Renal pelvis (tissue), 4 donors: Measurements from ENCODE around the gene MBD2. TPM values are rescaled to one million over a fixed set of nuclear protein-coding genes. Genes with fewer than 3 reads are reported as not detected.
A peak's percentile ranks its signal among the peaks of the same experiment; 100 is the strongest.
"Not testable (repeated sequence)": the region's sequence is repeated elsewhere in the genome, so short reads cannot be mapped to it uniquely, and the experiment has no call there.

Source experiments
- DNase-seq: peaks from one replicate; pipeline ENCODE4 v3.0.0-alpha.2; 2013
- polyA plus RNA-seq, 3 donors: library from polyadenylated mRNA; unstranded; fragments of 120-200 nt; gene quantifications; one replicate each; pipeline ENCODE4 v1.2.1, GENCODE V29; 2013; ENCODE audit not compliant: insufficient read length in 3 of 3

MBD2 gene
- polyA plus RNA-seq, 3 donors: 93.5 to 121 (median 113) TPM

DNA sequence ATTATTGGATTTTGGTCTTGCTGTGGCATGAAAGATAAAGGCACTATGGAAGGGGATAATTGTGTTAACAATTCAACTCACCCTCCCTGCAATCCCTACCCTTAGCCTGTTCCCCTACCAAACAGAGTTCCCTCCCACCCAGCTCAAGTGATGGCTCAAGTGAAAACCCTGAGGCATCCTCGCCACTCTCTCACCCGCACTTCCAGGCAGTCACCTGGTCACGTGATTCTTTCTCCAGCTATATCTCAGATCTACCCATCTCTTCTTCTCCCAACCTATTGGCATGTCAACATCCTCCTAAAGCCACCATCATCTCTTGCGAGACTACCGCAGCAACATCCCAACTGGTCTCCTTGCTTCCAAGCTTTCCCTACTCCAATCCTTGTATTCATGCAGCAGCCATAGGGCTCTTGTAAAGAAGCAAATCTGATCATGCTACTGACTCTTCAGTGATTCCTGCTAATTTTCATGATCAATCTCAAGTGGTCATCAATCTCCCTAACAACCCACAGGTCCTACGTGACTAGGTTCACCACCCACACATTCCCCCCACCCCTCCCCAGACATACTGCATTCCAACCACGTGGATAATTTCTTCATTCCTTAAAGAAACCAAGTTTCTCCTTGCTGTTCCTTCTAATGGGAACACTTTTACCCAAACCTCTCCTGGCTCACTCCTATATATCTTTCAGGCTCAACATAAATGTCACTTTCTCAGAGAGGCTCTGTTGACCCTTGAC lies 66.7 kb downstream of the MBD2 start:
- no peak for DNase-seq

DNA sequence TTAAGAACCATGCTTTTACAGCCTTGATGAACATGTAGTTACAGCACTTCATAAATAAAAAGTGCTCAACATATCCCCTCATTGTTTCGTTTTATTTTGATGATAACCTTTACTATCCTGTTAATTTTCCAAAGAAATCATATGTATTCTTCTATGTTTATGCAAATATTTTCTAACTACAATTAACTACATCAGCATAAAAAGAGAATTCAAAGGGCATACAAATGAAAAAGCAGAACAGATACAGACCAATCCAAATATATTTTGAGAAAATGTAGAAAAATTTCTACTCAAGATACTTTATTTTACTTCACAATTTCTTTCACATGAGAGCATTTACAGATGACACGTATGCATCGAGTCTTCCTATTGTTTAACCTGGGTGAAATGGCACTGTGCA lies 69.1 kb downstream of the MBD2 start:
- DNase-seq: no peak

DNA sequence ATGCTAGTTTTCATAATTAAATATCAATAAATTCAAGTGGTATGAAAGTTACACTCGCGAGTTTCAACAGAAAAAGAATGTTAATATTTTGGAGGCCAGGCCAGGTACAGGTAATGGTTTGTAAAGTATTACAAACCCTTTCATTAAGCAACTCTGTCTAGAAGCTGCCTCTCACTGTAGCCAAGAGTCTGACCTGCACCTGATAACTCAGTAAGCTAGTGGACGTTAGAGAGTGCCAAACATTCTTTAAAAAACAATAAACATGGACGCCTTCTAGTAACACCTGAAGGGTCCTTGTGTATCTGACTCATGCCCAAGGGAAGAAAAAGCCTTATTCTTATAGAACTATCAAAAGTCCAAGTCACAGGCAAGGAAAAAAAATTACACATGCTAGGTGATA lies 70.2 kb downstream of the MBD2 start:
- no peak for DNase-seq

GRCh38 chr18:54151376-54151775 lies 73.1 kb downstream of the MBD2 start:
- no peak for DNase-seq

DNA sequence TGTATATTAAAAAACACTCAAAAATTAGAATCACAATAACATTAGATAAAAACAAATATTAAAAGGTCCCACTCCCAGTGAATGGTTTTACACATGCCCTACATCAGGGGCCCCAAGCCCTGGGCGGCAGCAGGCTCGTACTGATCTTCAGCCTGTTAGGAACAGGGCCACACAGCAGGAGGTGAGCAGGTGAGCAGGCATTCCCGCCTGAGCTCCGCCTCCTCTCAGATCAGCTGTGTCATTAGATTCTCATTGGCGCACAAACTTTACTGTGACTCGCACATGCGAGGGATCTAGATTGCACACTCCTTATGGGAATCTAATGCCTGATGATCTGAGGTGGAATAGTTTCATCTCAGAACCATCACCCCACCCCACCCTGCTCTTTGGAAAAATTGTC lies 74.2 kb downstream of the MBD2 start:
- DNase-seq: no peak

GRCh38 chr18:54149078-54149697 lies 75.3 kb downstream of the MBD2 start:
- DNase-seq: no peak

DNA sequence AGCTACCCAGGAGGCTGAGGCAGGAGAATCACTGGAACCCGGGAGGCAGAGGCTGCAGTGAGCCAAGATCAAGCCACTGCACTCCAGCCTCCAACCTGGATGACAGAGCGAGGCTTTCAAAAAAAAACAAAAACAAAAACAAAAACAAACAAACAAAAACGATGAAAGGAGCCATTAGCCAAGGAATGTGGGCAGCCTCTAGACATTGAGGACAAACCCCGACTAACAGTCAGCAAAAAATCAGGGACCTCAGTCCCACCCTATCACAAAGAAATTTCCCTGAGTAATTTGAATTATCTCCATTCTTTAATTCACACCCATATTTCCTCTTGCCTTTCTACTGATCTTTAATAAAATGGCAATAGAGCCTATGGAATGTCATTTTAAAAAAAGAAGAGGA lies 75.8 kb downstream of the MBD2 start:
- DNase-seq: no peak

DNA sequence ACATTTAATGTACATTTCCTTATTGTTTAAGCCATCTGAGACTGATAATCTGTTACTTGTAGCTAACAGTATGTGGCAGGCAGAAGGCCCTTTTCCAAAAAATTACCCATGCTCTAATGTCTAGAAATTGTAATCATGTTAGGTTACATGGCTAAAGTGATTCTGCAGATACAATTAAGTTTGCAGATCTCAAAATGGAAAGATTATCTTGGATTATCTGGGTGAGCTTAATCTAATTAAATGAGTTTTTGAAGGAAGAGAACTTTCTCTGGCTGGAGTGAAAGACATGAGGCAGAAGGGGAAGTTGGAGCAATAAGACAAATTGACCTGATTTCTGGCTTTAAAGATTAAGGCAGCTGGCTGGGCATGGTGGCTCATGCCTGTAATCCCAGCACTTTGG lies 76.3 kb downstream of the MBD2 start:
- no peak for DNase-seq

DNA sequence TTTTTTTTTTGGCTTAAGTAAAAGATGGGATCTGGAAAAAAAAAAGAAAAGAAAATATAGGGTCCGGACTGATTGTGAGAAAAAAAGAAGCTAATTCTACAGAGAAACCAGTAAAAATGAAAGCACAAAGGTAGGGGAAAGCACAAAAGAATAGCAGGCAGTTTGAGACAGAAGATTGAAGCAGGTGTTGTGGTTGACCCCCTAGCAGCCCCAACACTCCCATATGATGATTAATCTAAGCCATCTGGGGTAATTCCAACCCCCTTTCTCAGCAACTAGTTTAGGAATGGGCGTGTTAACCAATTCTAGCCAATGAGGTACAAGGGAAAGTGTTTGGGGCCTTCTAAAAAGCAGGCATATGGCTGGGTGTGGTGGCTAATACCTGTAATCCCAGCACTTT lies 77.0 kb downstream of the MBD2 start:
- DNase-seq: no peak

GRCh38 chr18:54141041-54141608 lies 83.3 kb downstream of the MBD2 start:
- no peak for DNase-seq

DNA sequence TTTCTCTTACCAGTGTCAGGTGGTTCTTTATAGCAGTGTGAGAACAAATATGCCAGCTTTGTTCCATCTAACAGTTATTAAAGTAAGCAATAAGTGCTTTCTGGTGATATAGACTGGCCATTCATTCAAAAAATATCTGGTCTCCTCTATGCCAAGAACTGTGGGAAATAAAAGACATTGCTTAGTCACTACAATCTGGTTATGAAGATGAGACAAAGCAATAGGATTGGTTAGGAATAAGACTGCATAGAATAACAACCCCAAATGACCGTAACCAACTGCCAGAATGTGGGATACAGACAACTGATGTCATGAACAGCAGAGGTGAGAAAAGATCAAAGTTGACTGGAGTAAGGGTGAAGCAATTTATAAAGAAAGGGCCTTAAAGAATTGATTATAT lies 83.8 kb downstream of the MBD2 start:
- DNase-seq: no peak

DNA sequence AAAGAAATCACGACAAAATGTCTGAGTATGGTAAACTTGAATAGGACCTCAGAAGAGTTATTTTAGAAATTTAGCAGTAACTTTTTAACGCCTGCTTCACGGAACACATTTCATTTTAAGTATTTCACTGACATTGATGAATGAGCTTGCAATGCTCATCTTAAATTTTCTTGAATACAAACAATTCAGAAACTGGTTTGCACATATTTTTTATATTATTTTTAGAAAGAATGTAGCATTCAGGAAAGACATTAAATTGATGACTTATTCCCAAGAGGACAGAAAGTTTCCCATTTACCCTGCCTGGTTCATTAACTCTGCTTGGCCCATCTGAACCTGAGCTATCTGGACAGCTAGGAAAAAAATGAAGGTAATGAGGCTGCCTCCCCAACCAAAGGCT lies 89.3 kb downstream of the MBD2 start:
- DNase-seq: peak; percentile 43

GRCh38 chr18:54134053-54134452 lies 90.4 kb downstream of the MBD2 start:
- DNase-seq: no peak

GRCh38 chr18:54130631-54131030 lies 93.8 kb downstream of the MBD2 start:
- DNase-seq: no peak

DNA sequence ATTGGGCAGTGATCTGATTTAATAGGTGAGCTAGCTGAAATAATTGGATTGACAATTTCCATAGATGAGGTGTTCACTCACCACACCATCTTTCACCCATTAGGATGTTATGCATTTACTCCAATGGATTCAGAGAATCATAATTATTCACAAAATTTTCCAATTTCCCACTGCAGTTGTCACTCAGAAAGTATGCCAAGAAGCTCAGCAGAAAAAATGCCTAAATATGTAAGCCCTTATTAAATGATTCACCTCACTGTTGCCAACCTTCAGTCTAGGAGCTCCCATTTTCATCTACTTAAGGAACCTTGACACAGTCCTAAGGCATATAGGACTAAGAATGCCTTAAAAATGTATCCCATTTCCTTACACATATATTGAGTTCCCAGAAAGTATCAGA lies 94.3 kb downstream of the MBD2 start:
- no peak for DNase-seq

GRCh38 chr18:54129448-54130067 lies 94.9 kb downstream of the MBD2 start:
- DNase-seq: no peak

DNA sequence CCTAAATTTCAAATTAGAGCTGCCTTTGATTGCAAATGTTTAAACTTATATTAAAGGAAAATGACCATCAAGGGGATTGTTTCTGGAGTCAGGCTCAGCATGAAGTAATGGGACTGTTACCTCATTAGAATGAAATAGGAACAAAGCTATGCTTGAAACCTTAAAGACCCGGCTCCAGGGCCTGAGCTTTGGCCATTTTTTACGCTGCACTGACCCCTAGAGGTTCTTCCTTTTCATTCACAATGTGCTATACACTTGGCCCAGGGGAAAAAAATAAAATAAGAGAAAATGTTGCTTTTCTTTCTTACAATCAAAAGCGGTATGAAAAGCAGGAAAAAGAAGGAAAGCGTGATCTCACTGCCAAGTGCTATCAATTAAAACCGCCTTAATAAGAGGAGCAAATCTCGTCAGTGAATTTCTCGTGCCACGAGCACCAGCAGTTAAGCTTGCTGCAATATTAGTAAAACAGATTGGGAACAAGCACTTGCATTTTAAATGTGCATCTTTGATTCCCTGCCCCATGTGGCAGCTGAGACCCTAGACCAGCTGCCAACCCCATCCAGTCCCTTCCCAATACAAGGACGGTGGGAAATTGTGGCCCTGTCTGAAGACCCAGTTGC lies 96.6 kb downstream of the MBD2 start:
- peak; percentile 62 for DNase-seq

DNA sequence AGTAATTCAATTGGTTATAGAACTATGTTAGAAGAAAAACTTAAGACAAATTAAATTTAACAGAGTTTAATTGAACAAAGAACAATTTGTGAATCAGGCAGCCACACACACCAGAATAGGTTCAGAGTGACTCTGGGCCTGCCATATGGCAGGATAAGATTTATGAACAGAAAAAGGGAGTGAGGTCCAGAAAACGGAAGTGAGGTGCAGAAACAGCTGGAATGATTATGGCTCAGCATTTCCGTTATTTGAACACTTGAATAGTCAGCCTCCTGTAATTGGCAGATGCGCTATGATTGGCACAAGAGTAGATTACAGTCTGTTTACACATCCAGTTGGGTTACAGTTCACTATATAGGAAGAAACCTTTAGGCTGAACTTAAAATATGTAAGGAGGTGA lies 99.0 kb downstream of the MBD2 start:
- no peak for DNase-seq

DNA sequence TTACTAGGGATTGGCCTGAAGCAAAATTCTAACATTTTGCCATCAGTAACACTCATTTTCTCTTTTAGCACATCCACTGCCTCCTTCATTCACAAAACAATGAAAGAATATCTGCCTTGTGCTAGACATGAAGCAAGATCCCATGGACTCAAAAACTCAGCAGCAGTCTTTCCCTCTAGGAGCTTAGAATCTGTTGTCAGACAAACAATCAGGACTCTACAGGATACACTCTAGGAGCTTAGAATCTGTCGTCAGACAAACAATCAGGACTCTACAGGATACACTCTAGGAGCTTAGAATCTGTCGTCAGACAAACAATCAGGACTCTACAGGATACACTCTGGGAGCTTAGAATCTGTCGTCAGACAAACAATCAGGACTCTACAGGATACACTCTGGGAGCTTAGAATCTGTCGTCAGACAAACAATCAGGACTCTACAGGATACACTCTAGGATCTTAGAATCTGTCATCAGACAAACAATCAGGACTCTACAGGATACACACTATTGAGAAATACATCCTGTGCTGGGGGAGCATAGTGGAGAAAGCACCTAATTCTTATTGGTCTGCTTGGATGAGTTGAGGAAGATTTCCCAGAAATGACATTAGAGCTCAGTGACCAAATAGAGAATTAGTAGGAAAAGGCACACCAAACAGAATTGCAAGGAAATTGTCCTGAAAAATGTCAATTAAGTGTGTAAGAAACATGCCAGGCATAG lies 100.6 kb downstream of the MBD2 start:
- not testable (repeated sequence) for DNase-seq

DNA sequence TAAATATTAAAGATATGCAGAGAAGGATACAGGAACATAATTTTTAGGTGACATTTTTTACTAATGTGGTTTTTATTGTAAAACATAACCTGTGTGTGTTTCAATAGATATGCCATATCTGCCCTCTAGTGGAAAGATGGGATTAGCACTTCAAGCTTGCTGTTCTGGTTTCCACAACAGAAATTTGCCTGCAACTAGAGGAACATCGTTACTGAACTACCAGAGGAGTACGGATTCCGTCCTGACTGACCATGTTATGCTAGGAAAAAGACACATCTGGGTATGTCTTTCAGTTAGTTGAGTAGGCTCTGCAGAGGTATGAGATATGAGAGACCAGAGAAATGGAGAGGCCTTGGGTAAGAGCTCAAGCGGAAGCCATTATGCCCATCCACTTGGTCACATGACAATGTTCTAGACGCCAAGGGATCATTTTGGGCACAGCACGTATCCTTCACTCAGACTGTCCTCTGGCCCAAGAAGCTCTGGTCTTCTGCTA lies 104.9 kb downstream of the MBD2 start:
- DNase-seq: peak; percentile 66

DNA sequence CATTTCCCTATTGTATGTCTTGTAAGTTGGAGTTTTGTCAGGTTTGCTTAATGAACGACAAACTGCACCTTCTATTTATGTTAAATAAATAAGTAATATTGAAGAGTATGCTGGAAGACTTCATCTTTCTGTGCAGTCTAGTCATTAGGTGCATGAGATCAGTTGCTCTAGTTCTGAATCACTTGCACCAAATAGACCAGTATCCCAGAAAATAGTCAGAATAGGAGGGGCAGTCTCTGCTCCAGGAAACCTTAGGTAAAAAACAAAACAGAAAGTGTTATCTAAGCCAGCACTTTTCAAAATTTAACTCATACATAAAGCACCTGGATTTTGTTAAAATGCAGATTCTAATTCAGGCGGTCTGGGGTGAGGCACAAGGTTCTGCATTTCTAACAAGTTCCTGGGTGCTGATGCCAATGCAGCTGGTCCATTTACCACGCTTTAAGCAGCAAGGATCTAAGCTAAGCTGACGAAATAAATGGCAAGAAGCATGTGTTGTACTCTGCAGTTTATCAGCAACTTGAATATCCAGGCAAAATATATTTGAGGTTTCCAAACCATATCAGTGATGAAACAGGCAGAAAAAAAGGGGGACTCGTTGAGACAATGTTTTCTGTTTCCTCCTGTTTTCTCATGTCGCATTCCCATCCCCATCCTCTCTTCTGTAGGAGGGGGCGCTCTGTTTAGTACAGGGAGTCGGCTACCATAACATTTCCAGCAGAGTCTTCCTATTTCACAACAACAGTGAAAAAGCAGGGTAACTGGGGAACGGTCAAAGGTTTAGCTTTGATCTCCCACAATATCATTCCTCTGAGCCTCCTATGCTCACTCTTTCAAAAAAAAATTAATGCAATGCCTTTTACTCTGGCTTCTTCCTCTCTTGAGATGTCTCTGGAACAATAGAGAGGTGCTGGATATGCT lies 106.4 kb downstream of the MBD2 start:
- no peak for DNase-seq
